ENCODE measurements around the gene SYNDIG1.
"Not testable (repeated sequence)": the region's sequence is repeated elsewhere in the genome, so short reads cannot be mapped to it uniquely, and the experiment has no call there.

Gene SYNDIG1

GRCh38 chr20:24493661-24494459 is 24.4 kb downstream of the SYNDIG1 start:
- no peak for DNase-seq

- no peak for DNase-seq
Measured at GRCh38 chr20:24494460-24494920, 25.1 kb downstream of the SYNDIG1 start.

GRCh38 chr20:24495266-24495665 is 25.8 kb downstream of the SYNDIG1 start:
- DNase-seq = no peak

GRCh38 chr20:24497851-24498250 is 28.4 kb downstream of the SYNDIG1 start:
- DNase-seq = no peak

- no peak for DNase-seq
Measured at GRCh38 chr20:24498641-24499040, 29.2 kb downstream of the SYNDIG1 start.

GRCh38 chr20:24499472-24499871 is 30.0 kb downstream of the SYNDIG1 start:
- no peak for DNase-seq

- no peak for DNase-seq
Measured at GRCh38 chr20:24501764-24502556, 32.5 kb downstream of the SYNDIG1 start.

- no peak for DNase-seq
Measured at GRCh38 chr20:24502661-24503060, 33.2 kb downstream of the SYNDIG1 start.

- no peak for DNase-seq
Measured at GRCh38 chr20:24503352-24503931, 34.0 kb downstream of the SYNDIG1 start.

GRCh38 chr20:24504331-24505285 is 35.2 kb downstream of the SYNDIG1 start:
- DNase-seq = no peak

- no peak for DNase-seq
Measured at GRCh38 chr20:24506146-24506545, 36.7 kb downstream of the SYNDIG1 start.

- no peak for DNase-seq
Measured at GRCh38 chr20:24506696-24507095, 37.3 kb downstream of the SYNDIG1 start.

- DNase-seq = no peak
Measured at GRCh38 chr20:24507182-24507853, 37.9 kb downstream of the SYNDIG1 start.

GRCh38 chr20:24512441-24512840 is 43.0 kb downstream of the SYNDIG1 start:
- not testable (repeated sequence) for DNase-seq

GRCh38 chr20:24518515-24518914 is 49.1 kb downstream of the SYNDIG1 start:
- DNase-seq = no peak

- DNase-seq = no peak
Measured at GRCh38 chr20:24519476-24519875, 50.0 kb downstream of the SYNDIG1 start.

- DNase-seq = no peak
Measured at GRCh38 chr20:24521032-24521431, 51.6 kb downstream of the SYNDIG1 start.

GRCh38 chr20:24522452-24523330 is 53.3 kb downstream of the SYNDIG1 start:
- DNase-seq = no peak

- no peak for DNase-seq
Measured at GRCh38 chr20:24523661-24524060, 54.2 kb downstream of the SYNDIG1 start.

- no peak for DNase-seq
Measured at GRCh38 chr20:24528583-24529368, 59.3 kb downstream of the SYNDIG1 start.

All from CD4-positive, alpha-beta T cell treated with Interferon gamma for 1 hour (primary cell).